Measurements from ENCODE around the gene PASD1.

The PASD1 gene

GRCh38 chrX:151538190-151539122 is 25.0 kb upstream of the PASD1 start:
- TF ChIP-seq, protein P1, sequence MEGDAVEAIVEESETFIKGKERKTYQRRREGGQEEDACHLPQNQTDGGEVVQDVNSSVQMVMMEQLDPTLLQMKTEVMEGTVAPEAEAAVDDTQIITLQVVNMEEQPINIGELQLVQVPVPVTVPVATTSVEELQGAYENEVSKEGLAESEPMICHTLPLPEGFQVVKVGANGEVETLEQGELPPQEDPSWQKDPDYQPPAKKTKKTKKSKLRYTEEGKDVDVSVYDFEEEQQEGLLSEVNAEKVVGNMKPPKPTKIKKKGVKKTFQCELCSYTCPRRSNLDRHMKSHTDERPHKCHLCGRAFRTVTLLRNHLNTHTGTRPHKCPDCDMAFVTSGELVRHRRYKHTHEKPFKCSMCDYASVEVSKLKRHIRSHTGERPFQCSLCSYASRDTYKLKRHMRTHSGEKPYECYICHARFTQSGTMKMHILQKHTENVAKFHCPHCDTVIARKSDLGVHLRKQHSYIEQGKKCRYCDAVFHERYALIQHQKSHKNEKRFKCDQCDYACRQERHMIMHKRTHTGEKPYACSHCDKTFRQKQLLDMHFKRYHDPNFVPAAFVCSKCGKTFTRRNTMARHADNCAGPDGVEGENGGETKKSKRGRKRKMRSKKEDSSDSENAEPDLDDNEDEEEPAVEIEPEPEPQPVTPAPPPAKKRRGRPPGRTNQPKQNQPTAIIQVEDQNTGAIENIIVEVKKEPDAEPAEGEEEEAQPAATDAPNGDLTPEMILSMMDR (IDR thresholded peaks at IDR 0.05) = no peak

GRCh38 chrX:151543706-151544105 is 19.8 kb upstream of the PASD1 start:
- TF ChIP-seq, protein P1 (IDR thresholded peaks at IDR 0.05) = no peak

GRCh38 chrX:151552743-151553142 is 10.7 kb upstream of the PASD1 start:
- TF ChIP-seq, protein P1 (IDR thresholded peaks at IDR 0.05) = no peak

DNA sequence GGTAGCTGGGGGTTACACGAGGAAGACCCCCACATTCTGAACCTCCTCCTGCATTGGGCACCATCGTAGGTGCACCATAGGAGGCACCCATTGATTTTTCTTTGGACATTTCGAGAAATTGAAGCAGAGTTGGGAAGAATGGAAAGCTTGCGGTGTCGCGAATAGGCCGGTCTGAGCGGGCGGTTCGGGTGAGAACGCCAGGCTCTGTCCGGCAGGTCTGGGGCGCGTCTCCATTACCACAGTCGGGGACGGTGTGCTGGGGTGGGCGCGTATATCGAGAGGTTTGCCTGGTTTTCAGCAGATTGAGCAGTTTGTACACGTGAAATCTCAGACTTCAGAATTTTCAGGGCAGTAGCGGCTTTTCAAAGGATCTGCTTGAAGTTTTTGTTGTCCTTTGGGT is 560 bp downstream of the PASD1 start:
- TF ChIP-seq, protein P1 (IDR thresholded peaks at IDR 0.05) = no peak

DNA sequence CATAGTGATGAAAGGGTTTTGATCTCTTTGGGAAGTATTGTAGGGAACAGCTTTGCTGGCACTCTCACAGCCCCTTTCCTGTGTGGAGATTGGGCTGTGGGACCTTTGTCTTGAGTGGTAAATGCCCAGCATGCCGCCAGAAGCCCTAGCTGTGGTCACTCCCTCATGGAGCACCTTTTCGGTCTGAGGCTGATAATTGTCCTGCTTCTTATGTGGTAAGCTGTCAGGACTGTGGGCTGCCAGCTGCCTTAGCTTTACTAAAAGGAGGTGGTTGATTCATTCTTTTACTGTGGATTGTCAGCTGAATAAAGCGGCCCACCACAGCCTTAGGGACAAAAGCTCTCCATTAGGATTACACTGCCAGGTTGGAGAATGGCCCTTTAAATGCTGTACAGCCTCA is 7.1 kb downstream of the PASD1 start:
- TF ChIP-seq, protein P1 (IDR thresholded peaks at IDR 0.05) = no peak

DNA sequence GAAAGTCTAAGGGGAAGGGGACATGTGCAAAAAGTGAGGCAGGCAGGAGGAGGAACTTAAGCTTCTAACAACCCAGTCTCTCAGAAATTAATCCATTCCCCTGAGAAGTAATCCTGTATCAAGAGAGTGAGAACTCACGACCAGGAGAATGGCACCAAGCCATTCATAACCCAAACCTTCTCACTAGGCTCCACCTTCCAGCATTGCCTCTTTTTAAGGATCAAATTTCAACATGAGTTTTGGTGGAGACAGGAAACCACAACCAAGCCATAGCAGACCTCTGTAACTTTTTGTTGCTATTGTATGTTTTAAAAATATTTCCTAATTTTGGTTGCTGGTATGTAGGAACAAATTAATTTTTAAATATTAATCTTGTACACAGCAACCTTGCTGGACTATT is 32.8 kb downstream of the PASD1 start:
- TF ChIP-seq, protein P1 (IDR thresholded peaks at IDR 0.05) = no peak

- TF ChIP-seq, protein P1 (IDR thresholded peaks at IDR 0.05) = no peak
These were observed 41.5 kb downstream of the PASD1 start for GRCh38 chrX:151604931-151605330.

Measured in LNCAP (cell line).